ENCODE measurements around the gene DSCAML1.

Gene DSCAML1

GRCh38 chr11:117604336-117604995 lies 192.6 kb downstream of the DSCAML1 start:
- peak; percentile 72 for DNase-seq

- no peak for DNase-seq
Observed at GRCh38 chr11:117603932-117604331, 193.1 kb downstream of the DSCAML1 start.

- peak; percentile 73 for DNase-seq
Observed at GRCh38 chr11:117601006-117601708, 195.9 kb downstream of the DSCAML1 start.

GRCh38 chr11:117600234-117600783 lies 196.7 kb downstream of the DSCAML1 start:
- DNase-seq = peak; percentile 89

GRCh38 chr11:117597071-117597470 lies 199.9 kb downstream of the DSCAML1 start:
- DNase-seq = no peak

- DNase-seq = no peak
Observed at GRCh38 chr11:117595440-117595839, 201.6 kb downstream of the DSCAML1 start.

GRCh38 chr11:117594721-117595120 lies 202.3 kb downstream of the DSCAML1 start:
- DNase-seq = no peak

- no peak for DNase-seq
Observed at GRCh38 chr11:117593065-117593464, 204.0 kb downstream of the DSCAML1 start.

GRCh38 chr11:117591316-117592039 lies 205.5 kb downstream of the DSCAML1 start:
- DNase-seq = no peak

- DNase-seq = peak; percentile 43
Observed at GRCh38 chr11:117589063-117589462, 208.0 kb downstream of the DSCAML1 start.

- no peak for DNase-seq
Observed at GRCh38 chr11:117588166-117588810, 208.7 kb downstream of the DSCAML1 start.

GRCh38 chr11:117587416-117587815 lies 209.6 kb downstream of the DSCAML1 start:
- no peak for DNase-seq

GRCh38 chr11:117586392-117586791 lies 210.6 kb downstream of the DSCAML1 start:
- DNase-seq = no peak

GRCh38 chr11:117585631-117586030 lies 211.4 kb downstream of the DSCAML1 start:
- no peak for DNase-seq

- DNase-seq = no peak
Observed at GRCh38 chr11:117584056-117584830, 212.8 kb downstream of the DSCAML1 start.

GRCh38 chr11:117583063-117583801 lies 213.8 kb downstream of the DSCAML1 start:
- no peak for DNase-seq

GRCh38 chr11:117582433-117582832 lies 214.6 kb downstream of the DSCAML1 start:
- no peak for DNase-seq

GRCh38 chr11:117580866-117581265 lies 216.2 kb downstream of the DSCAML1 start:
- no peak for DNase-seq

- DNase-seq = no peak
Observed at GRCh38 chr11:117579161-117579560, 217.9 kb downstream of the DSCAML1 start.

- no peak for DNase-seq
Observed at GRCh38 chr11:117575856-117576255, 221.2 kb downstream of the DSCAML1 start.

- no peak for DNase-seq
Observed at GRCh38 chr11:117574551-117574950, 222.5 kb downstream of the DSCAML1 start.

Data from COR-L47 (cell line).